ENCODE data around the gene PKDCC. TPM values are rescaled to one million over a fixed set of nuclear protein-coding genes. Genes with fewer than 3 reads are reported as not detected.
"Not testable (repeated sequence)": the region's sequence is repeated elsewhere in the genome, so short reads cannot be mapped to it uniquely, and the experiment has no call there.

Gene PKDCC
- total RNA-seq, 2 donors from 2014 or later = 137 to 169 TPM

GRCh38 chr2:42057159-42057901, 9.5 kb downstream of the PKDCC start:
- intact Hi-C loops (cut with DNase I) = no loop called here
- DNase-seq (ENCODE audit: low spot score) = no peak

GRCh38 chr2:42057902-42058450, 10.2 kb downstream of the PKDCC start:
- intact Hi-C loops (cut with DNase I) = no loop called here
- no peak for DNase-seq (ENCODE audit: low spot score)

DNA sequence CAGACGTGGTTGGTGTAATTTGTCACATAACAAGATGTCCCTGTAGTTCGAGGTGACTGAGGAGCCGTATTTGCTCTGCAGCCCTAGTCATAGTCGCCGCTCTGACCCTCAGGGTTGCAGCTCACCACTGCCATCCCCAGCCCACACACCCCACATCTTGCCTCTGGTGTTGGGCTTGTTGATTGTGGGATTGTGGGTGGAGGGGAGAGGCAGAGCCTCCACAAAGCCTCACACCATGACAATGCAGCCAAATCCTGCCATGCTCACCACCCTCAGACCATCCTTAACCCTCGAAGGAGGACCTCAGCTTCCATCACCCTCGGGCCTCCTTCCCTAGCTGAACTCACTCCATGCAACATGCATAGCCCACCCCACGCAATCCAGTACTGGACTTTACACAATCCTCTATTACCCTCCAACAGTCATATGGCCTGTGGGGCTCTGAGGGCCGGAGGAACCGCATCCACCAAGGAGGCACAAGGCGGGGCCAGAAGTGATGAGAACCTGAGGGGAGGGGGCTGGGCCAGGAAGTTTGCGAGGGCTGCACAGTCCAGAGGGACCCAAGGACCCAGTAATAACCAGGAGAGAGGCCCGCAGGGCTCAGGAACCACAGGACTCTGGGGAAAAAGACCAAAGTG, 11.6 kb downstream of the PKDCC start:
- intact Hi-C loops (cut with DNase I) = no loop called here
- DNase-seq (ENCODE audit: low spot score) = no peak

DNA sequence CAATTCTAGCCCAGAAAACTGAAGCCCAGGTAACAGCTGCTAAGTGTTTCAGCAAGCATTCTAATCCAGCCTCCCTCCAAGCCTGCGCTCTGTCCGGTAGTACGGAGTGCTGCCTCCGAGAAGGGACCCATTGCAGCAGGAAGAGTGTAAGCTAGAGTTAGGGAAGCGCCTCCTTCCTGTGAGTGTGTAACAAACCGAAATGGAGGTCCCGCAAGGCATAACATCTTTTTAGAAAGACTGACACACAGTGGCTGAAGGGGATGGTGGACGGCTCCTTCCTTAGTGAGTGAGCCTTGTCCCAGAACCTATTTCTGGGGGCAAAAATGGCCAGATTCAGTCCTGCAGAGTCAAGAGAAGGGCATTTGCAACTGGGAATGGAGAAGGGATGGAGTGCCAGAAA, 12.2 kb downstream of the PKDCC start:
- intact Hi-C loops (cut with DNase I) = no loop called here
- DNase-seq (ENCODE audit: low spot score) = no peak

- intact Hi-C loops (cut with DNase I) = no loop called here
- DNase-seq (ENCODE audit: low spot score) = peak; percentile 88
These were observed 13.1 kb downstream of the PKDCC start for GRCh38 chr2:42060718-42061619.

GRCh38 chr2:42061839-42062238, 14.0 kb downstream of the PKDCC start:
- no peak for DNase-seq (ENCODE audit: low spot score)
- intact Hi-C loops (cut with DNase I) = no loop called here

- intact Hi-C loops (cut with DNase I) = no loop called here
- no peak for DNase-seq (ENCODE audit: low spot score)
These were observed 15.8 kb downstream of the PKDCC start for GRCh38 chr2:42063431-42064171.

DNA sequence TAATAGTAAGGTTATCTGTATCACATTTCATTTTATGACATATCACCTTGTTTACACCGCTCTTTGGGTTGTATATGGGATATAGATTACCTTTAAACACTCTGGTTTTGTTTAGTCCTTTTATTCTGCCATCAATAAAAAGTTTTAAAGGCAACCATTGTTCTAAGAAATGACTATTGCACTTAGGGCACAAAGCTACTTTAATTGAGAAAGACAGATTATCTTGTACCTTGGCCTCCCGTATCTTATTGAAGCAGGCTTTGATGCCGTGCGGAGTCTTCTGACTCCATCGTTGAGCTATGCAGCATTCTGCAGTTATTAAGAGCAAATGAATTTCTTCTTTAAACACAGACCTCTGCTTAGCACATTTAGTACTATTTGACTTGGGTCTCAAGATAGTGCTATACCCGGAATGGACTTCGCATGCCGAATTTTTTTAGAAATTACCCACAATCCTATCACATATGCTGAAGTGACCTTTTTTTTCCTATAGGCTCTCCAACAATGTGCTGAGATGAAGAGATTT, 16.7 kb downstream of the PKDCC start:
- no peak for DNase-seq (ENCODE audit: low spot score)
- intact Hi-C loops (cut with DNase I) = no loop called here

- intact Hi-C loops (cut with DNase I); DNase-seq (ENCODE audit: low spot score): not testable (repeated sequence)
These were observed 17.9 kb downstream of the PKDCC start for GRCh38 chr2:42065753-42066152.

- peak; percentile 58 for DNase-seq (ENCODE audit: low spot score)
- intact Hi-C loops (cut with DNase I) = not testable (repeated sequence)
These were observed 19.2 kb downstream of the PKDCC start for GRCh38 chr2:42067001-42067400.

DNA sequence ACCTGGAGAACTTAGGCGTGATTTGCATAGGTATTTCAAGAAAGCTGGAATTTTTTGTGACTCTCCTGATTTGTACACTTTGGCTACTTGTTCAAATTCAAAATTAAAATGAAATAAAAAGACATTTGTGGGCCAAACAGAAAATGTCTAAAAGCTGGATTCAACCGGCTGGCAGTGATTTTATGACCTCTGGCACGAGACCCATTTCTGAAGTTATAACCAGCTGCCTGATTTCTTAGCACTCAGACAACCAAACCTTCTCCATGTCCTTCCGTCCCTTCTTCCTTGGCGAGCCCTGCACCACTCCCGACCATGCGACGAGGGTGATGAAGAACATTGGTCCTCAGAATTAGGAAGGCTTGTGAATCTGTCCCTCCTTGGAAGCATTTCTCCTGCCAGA, 19.7 kb downstream of the PKDCC start:
- intact Hi-C loops (cut with DNase I) = no loop called here
- peak; percentile 25 for DNase-seq (ENCODE audit: low spot score)

DNA sequence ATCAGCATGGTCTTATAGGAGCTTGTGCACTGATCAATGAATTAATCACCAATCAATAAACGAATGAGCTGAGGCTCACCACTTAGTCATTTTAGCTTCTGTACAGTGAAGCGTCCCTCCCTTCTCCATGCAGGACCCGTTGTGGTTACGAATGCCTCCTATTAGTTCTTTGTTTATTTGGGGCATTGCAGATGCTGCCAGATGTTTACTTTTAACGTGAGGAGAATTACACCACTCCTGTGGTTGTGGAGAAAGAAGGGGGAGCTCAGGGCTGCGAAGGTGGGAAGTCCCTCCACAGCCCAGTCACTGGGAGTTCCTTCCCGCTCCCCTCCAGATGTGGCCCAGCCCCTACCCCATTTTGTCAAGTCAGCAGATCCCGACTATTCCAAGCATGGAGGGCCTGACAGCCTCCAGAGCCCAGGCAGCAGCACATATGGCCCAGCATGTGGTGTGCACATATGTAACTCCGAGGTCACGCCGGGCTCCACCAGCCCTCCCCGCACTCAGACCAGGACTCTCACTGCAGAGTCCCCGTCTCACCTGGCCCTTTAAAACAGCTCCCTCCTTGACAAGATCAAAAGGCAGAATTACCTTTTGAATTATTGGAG, 20.9 kb downstream of the PKDCC start:
- DNase-seq (ENCODE audit: low spot score) = peak; percentile 50

DNA sequence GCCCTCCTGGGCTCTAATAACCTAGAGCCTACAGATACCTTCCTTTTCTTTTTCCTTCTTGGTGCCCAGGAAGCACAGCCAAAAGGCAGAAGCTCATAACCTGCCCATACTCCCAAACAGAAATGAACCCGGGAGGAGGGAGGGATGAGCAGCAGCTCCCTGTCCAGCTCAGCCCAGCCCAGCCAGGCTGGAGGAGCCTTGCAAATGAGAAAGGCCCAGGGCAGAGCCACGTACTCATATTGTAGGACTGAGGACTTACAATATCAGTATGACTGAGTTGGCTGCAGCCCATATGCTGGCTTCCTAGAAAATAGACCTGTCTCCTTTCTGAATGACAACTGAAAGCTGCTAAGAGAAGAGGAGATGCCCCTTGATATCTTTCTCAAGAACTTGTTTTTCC, 21.7 kb downstream of the PKDCC start:
- intact Hi-C loops (cut with DNase I) = no loop called here
- DNase-seq (ENCODE audit: low spot score) = peak; percentile 65

More for the DNA sequence above, 20.9 kb downstream of the PKDCC start:
- intact Hi-C loops (cut with DNase I) = no loop called here

- DNase-seq (ENCODE audit: low spot score) = peak; percentile 49
- intact Hi-C loops (cut with DNase I) = no loop called here
These were observed 24.0 kb downstream of the PKDCC start for GRCh38 chr2:42071791-42072190.

GRCh38 chr2:42072349-42073118, 24.7 kb downstream of the PKDCC start:
- peak; percentile 78 for DNase-seq (ENCODE audit: low spot score)
- intact Hi-C loops (cut with DNase I) = no loop called here

GRCh38 chr2:42073739-42074503, 26.1 kb downstream of the PKDCC start:
- intact Hi-C loops (cut with DNase I) = no loop called here
- DNase-seq (ENCODE audit: low spot score) = peak; percentile 36

- intact Hi-C loops (cut with DNase I) = no loop called here
- peak; percentile 32 for DNase-seq (ENCODE audit: low spot score)
These were observed 26.8 kb downstream of the PKDCC start for GRCh38 chr2:42074661-42075060.
